Peyer's patch (tissue), 4 donors: ENCODE measurements around the gene KCNG4. TPM values are rescaled to one million over a fixed set of nuclear protein-coding genes. Genes with fewer than 3 reads are reported as not detected.

Experiments used
- DNase-seq, 3 donors: peaks; one replicate each; pipeline ENCODE4 v3.0.0-alpha.2; 2017 to 2019
- H3K27ac ChIP-seq, 4 donors: fragments of 200-600 bp; sonication (generic); one replicate each; pipeline ENCODE4 v1.5.1; 2016 to 2019
- H3K27me3 ChIP-seq, 2 donors: fragments of 200-600 bp; sonication (generic); one replicate each; pipeline ENCODE4 v1.5.1; 2019
- H3K36me3 ChIP-seq, 3 donors: fragments of 200-600 bp; sonication (generic); one replicate each; pipeline ENCODE4 v1.5.1; 2016 to 2019
- H3K4me1 ChIP-seq, 4 donors: fragments of 200-600 bp; sonication (generic); one replicate each; pipeline ENCODE4 v1.5.1; 2016 to 2019
- H3K4me3 ChIP-seq, 4 donors: fragments of 200-600 bp; sonication (generic); 1 replicate in 3 of 4; 2 replicates in 1 of 4; pipeline ENCODE4 v1.5.1; 2016 to 2019; ENCODE audit warnings: mild to moderate bottlenecking in 1 of 4
- H3K9me3 ChIP-seq, 4 donors: fragments of 200-600 bp; sonication (generic); one replicate each; pipeline ENCODE4 v1.5.1; 2016 to 2019; ENCODE audit warnings: mild to moderate bottlenecking in 1 of 4
- CTCF ChIP-seq, 6 experiments: fragments of 450-650 bp in 4 of 6; fragments of 200-600 bp in 2 of 6; sonication (generic) in 1 of 6; IDR thresholded peaks; one replicate each; pipeline ENCODE4 v1.5.1; 2017 to 2019; ENCODE audit warnings: antibody characterized with exemption in 6 of 6, mild to moderate bottlenecking in 3 of 6, moderate library complexity in 1 of 6
- POLR2A ChIP-seq, 2 donors: fragments of 450-650 bp; IDR thresholded peaks; one replicate each; pipeline ENCODE4 v1.5.1; 2017; ENCODE audit warnings: antibody characterized with exemption in 2 of 2, mild to moderate bottlenecking in 2 of 2, moderate library complexity in 2 of 2
- total RNA-seq, 4 donors: library from RNA; depleted of rRNA; stranded (reverse); fragments of >200 nt; gene quantifications; one replicate each; pipeline ENCODE4 v1.1.0, GENCODE V29; 2016

KCNG4 gene
- total RNA-seq, 4 donors from 2014 or later, result not detected

GRCh38 chr16:84227548-84227947 lies 12.3 kb downstream of the KCNG4 start:
- no peaks in the 10 kb centered on the region for H3K27me3 ChIP-seq
- no peaks in the 10 kb centered on the region for H3K36me3 ChIP-seq
- TF ChIP-seq POLR2A (IDR thresholded peaks at IDR 0.05), result no peak
- no peak for TF ChIP-seq CTCF (IDR thresholded peaks at IDR 0.05)
- no peak for DNase-seq
- no peaks in the 10 kb centered on the region for H3K9me3 ChIP-seq
- H3K27ac ChIP-seq, result no peak overlapping the region
- H3K4me1 ChIP-seq, result peaks cover 0 to 6% (median 0%) of the 10 kb centered on the region in 4 donors
- H3K4me3 ChIP-seq, result no peak overlapping the region

GRCh38 chr16:84226026-84226425 lies 13.8 kb downstream of the KCNG4 start:
- H3K27me3 ChIP-seq, result no peaks in the 10 kb centered on the region
- no peak overlapping the region for H3K4me3 ChIP-seq
- no peaks in the 10 kb centered on the region for H3K36me3 ChIP-seq
- DNase-seq, result no peak
- H3K27ac ChIP-seq, result no peak overlapping the region
- H3K4me1 ChIP-seq, result peaks cover 0 to 6% (median 0%) of the 10 kb centered on the region in 4 donors
- TF ChIP-seq POLR2A (IDR thresholded peaks at IDR 0.05) (no peak), CTCF (IDR thresholded peaks at IDR 0.05) (no peak)
- H3K9me3 ChIP-seq, result no peaks in the 10 kb centered on the region

GRCh38 chr16:84225571-84225970 lies 14.2 kb downstream of the KCNG4 start:
- Histone ChIP-seq H3K27ac (no peak overlapping the region), H3K4me3 (no peak overlapping the region), H3K9me3 (no peaks in the 10 kb centered on the region), H3K36me3 (no peaks in the 10 kb centered on the region), H3K27me3 (no peaks in the 10 kb centered on the region), H3K4me1 (peaks cover 0 to 6% (median 0%) of the 10 kb centered on the region in 4 donors)
- DNase-seq, result no peak
- no peak for TF ChIP-seq CTCF (IDR thresholded peaks at IDR 0.05)
- TF ChIP-seq POLR2A (IDR thresholded peaks at IDR 0.05), result no peak

GRCh38 chr16:84225126-84225525 lies 14.7 kb downstream of the KCNG4 start:
- Histone ChIP-seq H3K36me3 (no peaks in the 10 kb centered on the region), H3K27me3 (no peaks in the 10 kb centered on the region), H3K4me3 (no peak overlapping the region), H3K9me3 (no peaks in the 10 kb centered on the region), H3K4me1 (peaks cover 0 to 6% (median 0%) of the 10 kb centered on the region in 4 donors), H3K27ac (no peak overlapping the region)
- TF ChIP-seq POLR2A (IDR thresholded peaks at IDR 0.05) (no peak), CTCF (IDR thresholded peaks at IDR 0.05) (no peak)
- DNase-seq, result no peak

GRCh38 chr16:84224554-84224953 lies 15.3 kb downstream of the KCNG4 start:
- Histone ChIP-seq H3K27me3 (no peaks in the 10 kb centered on the region), H3K27ac (no peak overlapping the region), H3K36me3 (no peaks in the 10 kb centered on the region), H3K4me3 (no peak overlapping the region), H3K4me1 (peaks cover 0 to 6% (median 0%) of the 10 kb centered on the region in 4 donors), H3K9me3 (no peaks in the 10 kb centered on the region)
- TF ChIP-seq POLR2A (IDR thresholded peaks at IDR 0.05) (no peak), CTCF (IDR thresholded peaks at IDR 0.05) (no peak)
- no peak for DNase-seq

GRCh38 chr16:84223456-84223855 lies 16.4 kb downstream of the KCNG4 start:
- H3K27me3 ChIP-seq, result no peaks in the 10 kb centered on the region
- peaks cover 0 to 6% (median 0%) of the 10 kb centered on the region in 4 donors for H3K4me1 ChIP-seq
- H3K27ac ChIP-seq, result no peak overlapping the region
- TF ChIP-seq POLR2A (IDR thresholded peaks at IDR 0.05) (no peak), CTCF (IDR thresholded peaks at IDR 0.05) (no peak)
- no peak overlapping the region for H3K4me3 ChIP-seq
- H3K9me3 ChIP-seq, result no peaks in the 10 kb centered on the region
- H3K36me3 ChIP-seq, result no peaks in the 10 kb centered on the region
- DNase-seq, result no peak
